Renal pelvis (tissue), 12 donors: Measurements from ENCODE around the gene MARCHF10. TPM values are rescaled to one million over a fixed set of nuclear protein-coding genes. Genes with fewer than 3 reads are reported as not detected.
"Not testable (repeated sequence)": the region's sequence is repeated elsewhere in the genome, so short reads cannot be mapped to it uniquely, and the experiment has no call there.

Experiments
- DNase-seq: peaks from one replicate; pipeline ENCODE4 v3.0.0-alpha.2; 2013
- long read RNA-seq, 16 experiments: transcript quantifications; one replicate each; lab custom pipeline, GENCODE V29; 2026
- polyA plus RNA-seq, 3 donors: library from polyadenylated mRNA; unstranded; fragments of 120-200 nt; gene quantifications; one replicate each; pipeline ENCODE4 v1.2.1, GENCODE V29; 2013; ENCODE audit not compliant: insufficient read length in 3 of 3

MARCHF10 gene, protein sequence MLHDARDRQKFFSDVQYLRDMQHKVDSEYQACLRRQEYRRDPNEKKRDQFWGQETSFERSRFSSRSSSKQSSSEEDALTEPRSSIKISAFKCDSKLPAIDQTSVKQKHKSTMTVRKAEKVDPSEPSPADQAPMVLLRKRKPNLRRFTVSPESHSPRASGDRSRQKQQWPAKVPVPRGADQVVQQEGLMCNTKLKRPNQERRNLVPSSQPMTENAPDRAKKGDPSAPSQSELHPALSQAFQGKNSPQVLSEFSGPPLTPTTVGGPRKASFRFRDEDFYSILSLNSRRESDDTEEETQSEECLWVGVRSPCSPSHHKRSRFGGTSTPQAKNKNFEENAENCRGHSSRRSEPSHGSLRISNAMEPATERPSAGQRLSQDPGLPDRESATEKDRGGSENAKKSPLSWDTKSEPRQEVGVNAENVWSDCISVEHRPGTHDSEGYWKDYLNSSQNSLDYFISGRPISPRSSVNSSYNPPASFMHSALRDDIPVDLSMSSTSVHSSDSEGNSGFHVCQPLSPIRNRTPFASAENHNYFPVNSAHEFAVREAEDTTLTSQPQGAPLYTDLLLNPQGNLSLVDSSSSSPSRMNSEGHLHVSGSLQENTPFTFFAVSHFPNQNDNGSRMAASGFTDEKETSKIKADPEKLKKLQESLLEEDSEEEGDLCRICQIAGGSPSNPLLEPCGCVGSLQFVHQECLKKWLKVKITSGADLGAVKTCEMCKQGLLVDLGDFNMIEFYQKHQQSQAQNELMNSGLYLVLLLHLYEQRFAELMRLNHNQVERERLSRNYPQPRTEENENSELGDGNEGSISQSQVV
- polyA plus RNA-seq, result 1 to 10 TPM; 1.1 to 1.5 (median 1.4) TPM
- long read RNA-seq, donor 1, result 0 reads
- long read RNA-seq, donor 2, result 0 reads
- long read RNA-seq, donor 3, result 0 reads
- long read RNA-seq, donor 4, result 0 reads
- long read RNA-seq, donor 5, result 0 reads
- long read RNA-seq, donor 6, result 0 reads
- long read RNA-seq, donor 7, result 0 reads
- long read RNA-seq, donor 8, result 0 reads
- long read RNA-seq, donor 9, result 0 reads
- long read RNA-seq, donor 10, result 0 reads
- long read RNA-seq, donor 11, result 0 reads
- long read RNA-seq, donor 12, result 0 reads
- long read RNA-seq, donor 13, result 0 reads
- long read RNA-seq, donor 14, result 0 reads
- long read RNA-seq, donor 15, result 0 reads
- long read RNA-seq, donor 16, result 0 reads

- peak; percentile 65 for DNase-seq
Observed at GRCh38 chr17:62807812-62808575, at the start of gene MARCHF10. Gene MARCHF10 (minus strand): TSS chr17:62808314. CDS start chr17:62801735, 6,579 bp downstream.

DNA sequence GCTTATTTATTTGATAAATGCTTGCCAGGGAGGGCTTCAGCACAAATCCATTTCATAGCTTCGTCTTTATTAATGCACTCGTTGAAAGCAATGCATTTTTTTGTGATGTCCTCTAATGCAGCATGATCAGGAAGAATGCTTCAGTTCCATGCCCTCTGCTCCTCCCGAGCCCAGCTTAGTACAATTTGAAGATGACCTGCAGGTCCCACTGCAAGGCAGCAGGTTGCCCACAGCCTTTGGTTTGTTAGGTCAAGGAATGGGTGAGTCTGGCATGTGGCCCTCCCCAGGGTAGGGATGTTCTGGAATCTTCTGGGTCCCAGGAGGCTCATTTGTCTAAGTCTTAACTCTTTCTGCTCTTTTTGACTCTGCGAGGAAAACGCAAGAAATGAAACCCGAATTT is 49.4 kb upstream of the MARCHF10 start:
- DNase-seq, result no peak

- no peak for DNase-seq
Observed at GRCh38 chr17:62856594-62856993, 48.5 kb upstream of the MARCHF10 start.

GRCh38 chr17:62855156-62855555 is 47.0 kb upstream of the MARCHF10 start:
- DNase-seq, result no peak

DNA sequence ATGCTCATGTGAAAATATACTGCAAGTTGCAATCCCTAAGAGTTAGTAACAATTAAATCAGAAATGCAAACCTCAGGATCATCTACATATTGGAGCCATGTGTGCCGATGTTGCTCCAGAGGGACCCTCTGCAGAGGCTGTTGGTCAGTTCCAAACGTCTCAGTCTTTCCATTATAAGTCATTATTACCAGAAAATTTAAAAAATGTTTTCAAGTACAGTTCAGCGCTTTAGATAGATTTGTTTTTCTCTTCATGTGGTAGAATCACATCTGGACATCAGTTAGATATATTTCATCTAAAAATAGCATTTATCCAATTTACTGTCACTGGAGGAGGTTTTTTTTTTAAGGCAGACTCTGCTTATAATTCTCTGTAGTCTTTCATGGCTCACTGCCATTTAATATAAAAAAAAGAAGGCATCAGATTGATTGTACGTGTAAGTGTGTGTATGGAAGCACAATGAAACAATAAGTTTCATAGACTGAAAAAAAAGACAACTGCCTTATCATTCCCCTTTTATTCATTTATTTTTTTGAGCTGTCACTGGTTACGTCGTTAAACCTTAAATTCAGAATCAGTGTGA is 46.1 kb upstream of the MARCHF10 start:
- no peak for DNase-seq

DNA sequence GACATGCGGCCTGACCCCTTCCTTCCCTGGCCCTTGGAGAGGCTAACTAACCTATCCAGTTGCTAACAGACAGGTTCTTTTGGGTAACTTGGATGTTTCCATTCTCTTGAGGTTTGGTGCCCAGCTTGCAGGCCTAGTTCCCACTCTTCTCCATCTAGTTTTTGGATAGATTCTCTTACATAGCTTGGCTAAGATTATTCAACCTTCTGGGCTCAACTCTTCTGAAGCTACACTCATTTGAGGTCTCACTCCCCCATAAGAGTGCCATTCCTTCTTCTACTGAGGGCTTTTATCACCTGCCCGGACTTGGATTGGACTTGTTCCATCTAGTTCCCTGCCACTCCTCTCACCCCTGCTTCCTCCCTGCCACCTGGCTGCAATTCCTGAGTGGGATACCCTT is 44.1 kb upstream of the MARCHF10 start:
- DNase-seq, result no peak

DNA sequence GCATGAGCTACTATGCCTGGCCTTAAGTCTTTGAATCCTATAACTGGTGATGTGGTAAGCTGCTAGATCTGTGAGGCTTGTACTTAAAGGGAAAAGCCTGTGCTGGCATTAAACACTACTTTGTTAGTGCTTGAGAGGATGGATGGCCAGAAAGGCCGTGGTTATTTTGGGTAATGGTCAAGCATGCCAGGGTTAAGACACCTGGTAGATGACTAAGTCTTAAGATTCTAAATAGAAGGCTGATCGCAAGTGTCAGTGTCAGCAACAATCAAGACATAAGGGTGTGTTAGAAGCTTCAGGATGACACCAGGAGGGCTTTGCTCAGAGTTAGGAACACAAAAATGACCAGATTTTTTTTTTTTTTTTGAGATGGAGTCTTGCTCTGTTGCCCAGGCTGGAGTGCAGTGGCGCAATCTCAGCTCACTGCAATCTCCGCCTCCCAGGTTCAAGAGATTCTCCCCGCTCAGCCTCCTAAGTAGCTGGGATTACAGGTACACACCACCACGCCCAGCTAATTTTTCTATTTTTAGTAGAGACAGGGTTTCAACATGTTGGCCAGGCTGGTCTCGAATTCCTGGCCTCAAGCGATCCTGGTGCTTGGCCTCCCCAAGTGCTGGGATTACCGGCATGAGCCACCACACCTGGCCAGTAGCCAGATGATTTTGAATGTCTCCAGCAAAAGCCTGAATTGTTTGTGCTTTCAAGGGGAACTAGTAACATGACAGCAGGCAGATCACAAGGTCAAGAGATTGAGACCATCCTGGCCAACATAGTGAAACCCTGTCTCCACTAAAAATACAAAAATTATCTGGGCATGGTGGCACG is 41.7 kb upstream of the MARCHF10 start:
- not testable (repeated sequence) for DNase-seq

DNA sequence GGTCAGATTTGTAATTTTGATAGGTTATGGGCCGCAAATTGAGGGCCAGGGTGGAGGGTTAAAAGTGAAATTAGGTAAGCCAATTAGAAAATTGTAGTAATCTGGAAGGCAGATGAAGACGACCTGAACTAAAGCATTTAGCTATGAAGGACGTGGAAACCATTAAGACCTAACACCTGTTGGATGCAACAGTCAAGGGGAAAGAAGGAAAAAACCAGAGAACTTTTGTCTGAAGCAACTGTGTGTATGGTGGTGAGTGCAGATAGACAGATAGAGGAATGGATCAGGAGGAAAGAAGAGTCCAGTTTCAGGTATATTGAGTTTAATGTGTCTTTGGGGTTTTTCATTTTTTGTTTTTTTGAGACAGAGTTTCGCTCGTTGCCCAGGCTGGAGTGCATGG is 40.2 kb upstream of the MARCHF10 start:
- DNase-seq, result no peak

- no peak for DNase-seq
Observed at GRCh38 chr17:62847426-62847825, 39.3 kb upstream of the MARCHF10 start.

DNA sequence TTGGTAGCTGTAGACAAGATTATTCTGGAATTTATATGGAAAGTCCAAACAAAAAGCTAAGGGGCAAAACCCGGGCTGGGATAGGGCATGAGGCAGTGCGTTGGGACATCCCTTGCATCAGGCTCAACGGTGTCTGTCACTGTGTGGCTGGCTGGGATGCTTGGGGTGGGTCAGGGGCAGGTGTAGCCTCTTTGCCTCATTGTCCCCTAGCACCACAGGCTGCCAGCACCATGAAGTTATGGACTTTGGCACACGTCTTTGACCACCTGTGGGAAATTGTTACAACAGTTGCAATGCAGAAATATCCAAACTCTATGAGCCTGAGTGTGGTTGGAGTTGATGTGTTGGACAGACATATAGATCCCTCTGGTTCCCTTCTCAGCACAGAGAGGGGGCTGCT is 32.8 kb upstream of the MARCHF10 start:
- DNase-seq, result no peak

DNA sequence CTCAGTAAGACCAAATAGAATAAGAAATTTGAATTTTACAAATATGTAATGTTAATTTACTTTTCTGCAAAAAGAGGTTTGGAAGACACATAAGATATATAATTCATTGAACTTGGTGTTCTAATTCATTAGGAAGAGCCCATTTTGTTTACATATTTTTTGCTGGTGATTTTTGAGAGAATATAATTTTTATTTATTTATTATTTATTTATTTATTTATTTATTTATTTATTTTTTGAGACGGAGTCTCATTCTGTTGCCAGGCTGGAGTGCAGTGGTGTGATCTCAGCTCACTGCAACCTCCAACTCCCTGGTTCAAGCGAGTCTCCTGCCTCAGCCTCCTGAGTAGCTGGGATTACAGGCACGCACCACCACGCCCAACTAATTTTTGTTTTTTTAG is 25.7 kb upstream of the MARCHF10 start:
- DNase-seq, result not testable (repeated sequence)

DNA sequence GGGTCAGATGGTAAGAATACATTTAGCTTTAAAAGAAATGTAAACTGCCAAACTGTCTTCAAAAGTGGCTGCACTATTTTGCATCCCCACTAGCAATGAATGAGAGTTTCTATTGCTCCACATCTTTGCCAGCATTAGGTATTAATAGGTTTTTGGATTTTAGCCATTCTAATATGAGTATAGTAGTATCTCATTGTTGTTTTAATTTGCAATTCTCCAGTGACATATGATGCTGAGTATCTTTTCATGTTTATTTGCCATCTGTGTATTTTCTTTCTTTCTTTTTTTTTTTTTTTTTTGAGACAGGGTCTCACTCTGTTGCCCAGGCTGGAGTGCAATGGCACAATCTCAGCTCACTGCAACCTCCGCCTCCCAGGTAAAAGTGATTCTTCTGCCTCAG is 24.3 kb upstream of the MARCHF10 start:
- no peak for DNase-seq

- DNase-seq, result not testable (repeated sequence)
Observed at GRCh38 chr17:62831066-62831465, 23.0 kb upstream of the MARCHF10 start.

- no peak for DNase-seq
Observed at GRCh38 chr17:62827746-62828485, 19.8 kb upstream of the MARCHF10 start.

DNA sequence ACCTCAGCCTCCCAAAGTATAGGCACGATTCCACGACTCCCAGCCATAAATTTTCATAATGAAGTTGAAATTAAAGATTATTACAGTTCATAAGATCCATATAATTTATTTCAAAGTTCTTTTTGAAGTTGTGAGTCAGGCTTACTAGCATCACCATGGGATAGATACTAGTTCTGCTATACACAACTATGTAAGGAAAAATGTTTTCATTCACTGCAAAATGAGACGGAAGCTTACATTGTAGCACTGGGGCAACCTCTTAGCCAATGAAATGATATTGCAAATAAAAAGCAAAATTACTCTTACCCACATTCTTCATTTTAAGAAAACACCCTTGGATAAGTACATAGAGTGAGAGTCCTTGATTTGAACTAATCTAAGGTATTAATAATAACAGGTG is 18.8 kb upstream of the MARCHF10 start:
- no peak for DNase-seq

GRCh38 chr17:62825182-62825581 is 17.1 kb upstream of the MARCHF10 start:
- DNase-seq, result no peak

DNA sequence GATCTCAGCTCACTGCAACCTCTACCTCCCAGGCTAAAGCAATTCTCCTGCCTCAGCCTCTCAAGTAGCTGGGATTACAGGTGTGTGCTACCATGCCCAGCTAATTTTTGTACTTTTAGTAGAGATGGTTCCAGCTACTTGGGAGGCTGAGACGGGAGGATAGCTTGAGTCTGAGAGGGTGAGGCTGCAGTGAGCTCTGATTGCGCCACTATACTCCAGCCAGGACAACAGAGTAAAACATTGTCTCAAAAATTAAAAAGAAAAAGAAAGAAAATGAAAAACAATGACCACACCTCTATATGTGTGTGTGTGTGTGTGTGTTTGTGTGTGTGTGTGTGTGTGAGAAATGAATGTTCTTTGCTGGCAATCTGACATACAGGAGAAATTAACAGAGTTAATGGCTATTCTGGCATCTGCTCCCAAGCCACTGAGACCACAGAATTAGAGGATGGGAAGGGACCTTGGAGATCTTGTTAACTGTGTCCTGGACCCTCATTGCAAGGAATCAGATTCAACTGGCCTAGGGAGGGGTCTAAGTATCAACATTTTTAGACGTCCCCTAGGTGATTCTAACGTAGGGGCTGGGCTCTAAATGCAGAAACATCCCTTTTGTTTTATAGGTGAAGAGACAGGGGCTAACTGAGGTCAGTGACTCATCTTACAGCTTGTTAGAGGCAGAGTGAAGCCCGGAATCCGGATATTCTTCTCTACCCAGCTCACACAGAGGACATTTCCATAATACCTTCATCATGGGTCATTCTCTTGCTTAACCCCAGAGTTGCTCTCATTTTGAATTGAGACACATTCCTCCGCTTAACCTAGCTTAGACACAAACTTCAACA is 16.4 kb upstream of the MARCHF10 start:
- peak; percentile 71 for DNase-seq

DNA sequence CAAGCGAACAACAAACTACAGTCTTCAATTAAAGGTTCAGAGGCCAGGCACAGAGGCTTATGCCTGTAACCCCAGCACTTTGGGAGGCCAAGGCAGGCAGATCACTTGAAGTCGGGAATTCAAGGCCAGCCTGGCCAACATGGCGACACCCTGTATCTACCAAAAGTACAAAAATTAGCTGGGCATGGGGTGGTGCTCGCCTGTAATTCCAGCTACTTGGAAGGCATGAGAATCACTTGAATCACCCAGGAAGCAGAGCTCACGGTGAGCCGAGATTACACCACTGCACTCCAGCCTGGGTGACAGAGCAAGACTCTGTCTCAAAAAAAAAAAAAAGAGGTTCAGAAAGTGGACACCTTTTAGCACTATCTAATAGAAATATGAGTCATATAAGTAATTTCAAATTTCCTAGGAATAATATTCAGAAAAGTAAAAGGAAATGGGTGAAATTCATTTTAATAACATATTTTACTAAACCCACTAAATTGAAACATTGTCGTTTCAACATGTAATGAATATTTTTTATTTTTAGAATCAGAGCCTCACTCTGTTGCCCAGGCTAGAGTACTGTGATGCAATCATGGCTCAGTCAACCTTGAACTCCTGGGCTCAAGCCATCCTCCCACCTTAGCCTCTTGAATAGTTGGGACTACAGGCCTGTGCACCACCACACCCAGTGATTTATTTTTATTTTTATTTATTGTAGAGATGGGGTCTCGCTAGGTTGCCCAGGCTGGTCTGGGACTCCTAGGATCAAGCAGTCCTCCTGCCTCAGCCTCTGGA is 15.2 kb upstream of the MARCHF10 start:
- no peak for DNase-seq
